IMR-90 (cell line): ENCODE results near the gene EPHB6. TPM values are rescaled to one million over a fixed set of nuclear protein-coding genes. Genes with fewer than 3 reads are reported as not detected.

ENCODE experiments used
- ATAC-seq: fragments of 200-7000 bp; cut with Tn5 transposase; 2 replicates; pipeline ENCODE4 v1.9.1; 2020; ENCODE audit warnings: low read depth, mild to moderate bottlenecking, moderate library complexity
- BruUV-seq: library from RNA; stranded (reverse); fragments of 400-500 nt; replicated peaks from 2 replicates; lab custom pipeline; 2021; lab: Mats Ljungman, UMichigan
- CTCF ChIA-PET: fragments of 300-600 bp; formaldehyde crosslinking; extraction: SDS; loops from one replicate; lab custom pipeline; 2021; ENCODE audit warnings: antibody characterized with exemption; lab: Yijun Ruan, JAX
- POLR2A ChIA-PET: fragments of 300-600 bp; sonication (Branson Sonifier 250); formaldehyde crosslinking; loops from one replicate; lab custom pipeline; 2022; ENCODE audit warnings: antibody characterized with exemption; ENCODE audit not compliant: unreplicated experiment; lab: Charles Lee
- DNase-seq: peaks from one replicate; pipeline ENCODE4 v3.0.0; 2013
- H2AFZ ChIP-seq: replicated peaks from 2 replicates; pipeline ENCODE3; 2013; ENCODE audit warnings: low read length, mild to moderate bottlenecking; ENCODE audit not compliant: poor library complexity
- H2AK5ac ChIP-seq: 2 replicates; pipeline ENCODE4 v1.6.1; 2013; ENCODE audit warnings: low read depth, low read length, inconsistent platforms
- H2AK9ac ChIP-seq: replicated peaks from 2 replicates; pipeline ENCODE3; 2013; ENCODE audit warnings: mild to moderate bottlenecking, low read depth, low read length, moderate library complexity; ENCODE audit not compliant: poor library complexity
- H2BK120ac ChIP-seq: 2 replicates; pipeline ENCODE4 v1.6.1; 2013; ENCODE audit warnings: low read depth, low read length, inconsistent platforms
- H2BK15ac ChIP-seq: 3 replicates; pipeline ENCODE4 v1.6.1; 2013; ENCODE audit warnings: low read depth, low read length, inconsistent platforms
- H2BK20ac ChIP-seq: 2 replicates; pipeline ENCODE4 v1.6.1; 2013; ENCODE audit warnings: low read depth, mild to moderate bottlenecking, inconsistent platforms, low read length, moderate library complexity
- H2BK5ac ChIP-seq: 2 replicates; pipeline ENCODE4 v1.6.1; 2013; ENCODE audit warnings: mild to moderate bottlenecking, low read depth, low read length, inconsistent platforms; ENCODE audit not compliant: poor library complexity, severe bottlenecking
- H3K14ac ChIP-seq: replicated peaks from 2 replicates; pipeline ENCODE4 v1.6.1; 2013; ENCODE audit warnings: low read depth, low read length, inconsistent platforms
- H3K18ac ChIP-seq: 2 replicates; pipeline ENCODE4 v1.6.1; 2013; ENCODE audit warnings: low read depth, low read length, control low read depth
- H3K23ac ChIP-seq: 2 replicates; pipeline ENCODE4 v1.6.1; 2013; ENCODE audit warnings: low read depth, low read length, inconsistent platforms
- H3K27ac ChIP-seq: 2 replicates; pipeline ENCODE4 v1.5.1; 2013; ENCODE audit warnings: mild to moderate bottlenecking, control low read depth, low read length; ENCODE audit not compliant: insufficient read depth
- H3K27me3 ChIP-seq: 2 replicates; pipeline ENCODE4 v1.6.1; 2013; ENCODE audit warnings: low read length; ENCODE audit not compliant: control insufficient read depth, insufficient read depth
- H3K36me3 ChIP-seq: 2 replicates; pipeline ENCODE4 v1.6.1; 2013; ENCODE audit warnings: low read length, mixed read lengths; ENCODE audit not compliant: control insufficient read depth, insufficient read depth
- H3K4ac ChIP-seq: 2 replicates; pipeline ENCODE4 v1.6.1; 2013; ENCODE audit warnings: low read depth, low read length, inconsistent platforms
- H3K4me1 ChIP-seq: 2 replicates; pipeline ENCODE4 v1.6.1; 2013; ENCODE audit warnings: low read length, mixed read lengths; ENCODE audit not compliant: control insufficient read depth, insufficient read depth
- H3K4me2 ChIP-seq: 2 replicates; pipeline ENCODE4 v1.6.1; 2013; ENCODE audit warnings: low read depth, mild to moderate bottlenecking, control low read depth, low read length, moderate library complexity
- H3K4me3 ChIP-seq: 2 replicates; pipeline ENCODE4 v1.5.1; 2013; ENCODE audit warnings: low read depth, mild to moderate bottlenecking, control low read depth, low read length, moderate library complexity; ENCODE audit not compliant: insufficient read depth
- H3K56ac ChIP-seq: 2 replicates; pipeline ENCODE4 v1.6.1; 2013; ENCODE audit warnings: low read length, inconsistent platforms; ENCODE audit not compliant: insufficient read depth; ENCODE audit errors: extremely low read depth
- H3K79me1 ChIP-seq, 2 experiments: 2 replicates each; pipeline ENCODE4 v1.6.1; 2013; ENCODE audit warnings: low read length in 2 of 2, inconsistent platforms in 1 of 2, low read depth in 1 of 2
- H3K9ac ChIP-seq: 2 replicates; pipeline ENCODE4 v1.6.1; 2013; ENCODE audit warnings: low read depth, low read length, control low read depth
- H3K9me1 ChIP-seq: 2 replicates; pipeline ENCODE4 v1.6.1; 2013; ENCODE audit warnings: low read length, inconsistent platforms; ENCODE audit not compliant: insufficient read depth
- H3K9me3 ChIP-seq: 2 replicates; pipeline ENCODE4 v1.6.1; 2013; ENCODE audit warnings: low read length; ENCODE audit not compliant: control insufficient read depth, insufficient read depth
- H4K20me1 ChIP-seq: 2 replicates; pipeline ENCODE4 v1.6.1; 2013; ENCODE audit warnings: low read length, inconsistent platforms; ENCODE audit not compliant: insufficient read depth
- H4K5ac ChIP-seq: 2 replicates; pipeline ENCODE4 v1.6.1; 2013; ENCODE audit warnings: mild to moderate bottlenecking, low read depth, low read length, control low read depth
- H4K8ac ChIP-seq, 2 experiments: 2 replicates each; pipeline ENCODE4 v1.6.1; 2013; ENCODE audit warnings: low read depth in 2 of 2, low read length in 2 of 2, control low read depth in 1 of 2, inconsistent platforms in 1 of 2
- H4K91ac ChIP-seq: 2 replicates; pipeline ENCODE4 v1.6.1; 2013; ENCODE audit warnings: low read depth, low read length, inconsistent platforms; ENCODE audit not compliant: insufficient read depth
- ELK1 ChIP-seq: fragments of 150-350 bp; IDR thresholded peaks from 2 replicates; pipeline ENCODE4 v1.6.1; 2016; ENCODE audit warnings: low read depth, mild to moderate bottlenecking, low read length, moderate library complexity, borderline replicate concordance
- MAZ ChIP-seq: IDR thresholded peaks from 2 replicates; pipeline ENCODE4 v1.6.1; 2012; ENCODE audit warnings: low read depth, mild to moderate bottlenecking, low read length, improper control_type of control experiment, moderate library complexity, borderline replicate concordance
- NFE2L2 ChIP-seq: fragments of 150-350 bp; IDR thresholded peaks from 2 replicates; pipeline ENCODE4 v1.6.1; 2016; ENCODE audit warnings: low read depth, mild to moderate bottlenecking, low read length
- RFX5 ChIP-seq: IDR thresholded peaks from 2 replicates; pipeline ENCODE4 v1.8.0; 2012; ENCODE audit warnings: low read depth, mild to moderate bottlenecking, low read length, moderate library complexity
- SMC3 ChIP-seq: fragments of 150-350 bp; IDR thresholded peaks from 2 replicates; pipeline ENCODE4 v1.6.1; 2016; ENCODE audit warnings: low read depth, mild to moderate bottlenecking, antibody characterized with exemption, low read length, moderate library complexity
- WGBS, 2 experiments: methylation state at CpG; one replicate each; pipeline versions ENCODE4 v1.1.5 to v1.1.7; 2013; ENCODE audit warnings: missing lambda C conversion rate in 2 of 2; ENCODE audit not compliant: insufficient read length in 1 of 2; ENCODE audit errors: extremely low coverage in 2 of 2; 5-methylcytosine and 5-hydroxymethylcytosine counted together
- dilution Hi-C: fragments of 300-500 bp; cut with HindIII; formaldehyde crosslinking; loops from one replicate; pipeline ENCODE4 v1.14.3; 2018; ENCODE audit warnings: low sequenced_read_pairs; ENCODE audit not compliant: unreplicated experiment
- in situ Hi-C: fragments of 300-500 bp; cut with MboI; formaldehyde crosslinking; loops from 3 replicates; pipeline ENCODE4 v1.14.3; 2019; ENCODE audit warnings: low sequenced_read_pairs, inconsistent platforms, mixed read lengths
- intact Hi-C: fragments of 100-400 bp; cut with micrococcal nuclease; formaldehyde crosslinking; loops from 2 replicates; pipeline ENCODE4 v1.10.0; 2022
- polyA plus RNA-seq, 3 experiments: library from polyadenylated mRNA; depleted of rRNA; stranded (reverse); fragments of >200 nt; gene quantifications; 2 replicates each; pipeline ENCODE4 v1.2.3, GENCODE V29; 2012; ENCODE audit warnings: low replicate concordance in 1 of 3
- total RNA-seq: library from RNA; depleted of rRNA; stranded (reverse); fragments of >200 nt; gene quantifications from 2 replicates; pipeline ENCODE4 v1.2.3, GENCODE V29; 2012

EPHB6 gene
- total and polyA plus RNA-seq, 2 of the 4 experiments (the other 2 are of a cell fraction) = under 0.01 to 0.60 TPM

- H3K14ac ChIP-seq = no peak overlapping the region
- intact Hi-C loops (no loop called here), dilution Hi-C loops (no loop called here), in situ Hi-C loops (no loop called here)
- no peaks in the 10 kb centered on the region for H3K79me1 ChIP-seq
- no peak overlapping the region for H2BK20ac ChIP-seq
- no peak overlapping the region for H4K91ac ChIP-seq
- no peak overlapping the region for H3K4me3 ChIP-seq
- H3K27me3 ChIP-seq = no peaks in the 10 kb centered on the region
- H2BK5ac ChIP-seq = no peak overlapping the region
- H4K5ac ChIP-seq = no peak overlapping the region
- no CpG with 5 or more reads among the region's 2 CpGs for WGBS, 2 experiments
- no peak overlapping the region for H3K27ac ChIP-seq
- no peak overlapping the region for H3K4ac ChIP-seq
- H2BK15ac ChIP-seq = no peak overlapping the region
- H4K20me1 ChIP-seq = no peaks in the 10 kb centered on the region
- no peak overlapping the region for H2AK5ac ChIP-seq
- no peak overlapping the region for H3K4me2 ChIP-seq
- no peak overlapping the region for H4K8ac ChIP-seq
- no peak overlapping the region for H2AFZ ChIP-seq
- no peak overlapping the region for H2BK120ac ChIP-seq
- CTCF ChIA-PET = no interaction called here
- no peaks in the 10 kb centered on the region for H3K36me3 ChIP-seq
- H3K18ac ChIP-seq = no peak overlapping the region
- no peaks in the 10 kb centered on the region for H3K9me1 ChIP-seq
- H3K9ac ChIP-seq = no peak overlapping the region
- no peaks in the 10 kb centered on the region for H3K4me1 ChIP-seq
- no peak for ATAC-seq
- no peaks in the 10 kb centered on the region for H3K9me3 ChIP-seq
- no peak for DNase-seq
- no peak overlapping the region for H3K56ac ChIP-seq
- no peak overlapping the region for H2AK9ac ChIP-seq
- POLR2A ChIA-PET = no interaction called here
- no TSS peak for BruUV-seq
- no peak overlapping the region for H3K23ac ChIP-seq
- TF ChIP-seq SMC3 (no peak), RFX5 (no peak), MAZ (no peak), NFE2L2 (no peak), ELK1 (no peak)
Measured at GRCh38 chr7:142869434-142869833, 14.6 kb downstream of the EPHB6 start.
